ENCODE results near the gene DHRS1. TPM values are rescaled to one million over a fixed set of nuclear protein-coding genes. Genes with fewer than 3 reads are reported as not detected.

The DHRS1 gene
- 12.9 and 29.0 TPM in 2 replicates for total RNA-seq

DNA sequence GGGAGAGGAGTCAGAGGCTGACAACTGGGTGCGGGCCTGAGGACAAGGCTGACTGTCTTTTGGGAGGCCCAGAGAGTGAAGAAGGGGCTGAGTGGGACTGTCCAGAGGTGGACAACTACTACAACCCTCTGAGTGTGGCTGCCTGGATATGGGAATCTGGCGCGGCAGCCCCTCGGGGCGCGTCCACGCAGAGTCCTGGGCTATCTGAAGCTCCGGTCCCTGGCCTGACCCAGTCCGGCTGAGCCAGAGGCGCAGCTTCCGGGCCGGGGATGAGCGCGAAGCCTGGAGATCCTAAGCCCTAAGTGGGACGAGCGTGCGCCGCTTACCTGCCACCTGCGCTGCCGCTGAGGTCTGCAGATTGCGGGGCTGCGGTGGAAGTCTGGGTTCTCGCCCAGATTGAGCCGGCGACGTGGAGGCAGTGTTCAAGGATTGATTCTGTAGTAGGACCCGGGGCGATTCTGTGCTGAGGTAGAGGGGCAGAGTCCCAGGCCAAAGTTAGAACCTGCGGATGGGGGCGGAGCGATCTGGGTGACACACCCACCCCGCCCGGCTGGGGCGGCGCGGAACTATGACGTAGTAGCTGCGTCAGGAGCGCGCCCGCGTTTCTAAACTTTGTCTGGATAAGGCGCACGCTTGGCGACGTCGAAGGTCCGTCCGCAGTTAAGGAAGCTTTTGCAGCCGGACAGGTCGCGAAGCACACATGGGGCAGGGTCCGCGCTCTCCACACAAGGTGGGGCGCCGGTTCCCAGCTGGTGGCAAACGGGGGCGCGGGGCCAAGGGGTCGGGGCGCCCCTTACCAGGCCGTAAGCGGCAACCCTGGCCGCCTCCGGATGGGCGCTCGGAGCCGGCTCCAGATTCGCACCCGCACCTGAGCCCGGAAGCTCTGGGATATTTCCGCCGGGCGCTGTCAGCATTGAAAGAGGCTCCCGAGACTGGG, at the start of gene DHRS1, which contains the start of gene NOP9:
Gene DHRS1, minus strand, starts transcription at position 526 of the 937 bp plus-strand sequence. CDS start 674 bp downstream, outside the sequence.
Gene NOP9, plus strand, starts transcription at position 596 of the 937 bp plus-strand sequence. Its CDS starts 105 bp downstream, at position 701.

DNA sequence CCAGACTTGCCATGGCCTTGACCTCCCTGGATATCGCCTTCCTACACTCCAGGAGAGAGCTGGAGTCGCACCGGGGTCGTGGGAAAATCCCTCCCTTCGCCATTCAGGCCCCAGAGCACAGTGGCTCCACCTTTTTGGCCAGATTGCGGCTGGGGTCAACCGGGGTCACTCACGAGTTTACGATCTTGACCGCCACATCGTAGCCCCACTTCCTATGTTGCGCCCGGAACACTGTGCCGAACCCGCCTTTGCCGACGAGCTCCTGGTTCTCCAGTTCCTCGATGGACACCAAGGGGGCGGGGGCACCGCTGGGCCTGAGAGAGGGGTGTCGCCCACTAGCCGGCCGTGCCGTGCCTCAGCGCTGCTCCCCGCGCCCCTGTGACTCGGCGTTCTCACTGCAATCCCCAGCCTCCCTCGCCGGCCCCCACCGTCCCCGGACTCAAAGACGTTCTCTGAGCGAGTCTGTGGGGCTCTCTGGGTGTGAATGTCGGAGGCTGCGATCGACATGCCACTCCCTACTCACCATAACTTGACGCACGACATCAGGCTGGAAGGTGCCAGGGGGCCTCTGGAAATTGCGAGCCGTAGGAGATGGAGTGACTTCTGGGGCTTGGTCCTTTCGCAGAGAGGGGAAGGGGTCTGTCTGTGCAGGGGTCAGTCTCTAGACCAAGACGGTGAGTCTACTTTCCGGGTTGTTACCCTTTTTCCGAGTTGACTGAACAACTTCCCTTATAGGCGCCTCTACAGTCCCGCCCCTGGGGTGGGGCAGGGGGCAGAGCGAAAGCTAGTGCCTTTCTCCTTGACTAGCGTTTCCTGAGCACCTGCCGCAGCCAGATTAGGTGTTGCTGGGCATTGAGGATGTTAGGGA, 39.9 kb upstream of the DHRS1 start, which contains the start of gene RIPK3:
Gene RIPK3, minus strand, starts transcription at position 708 of the 868 bp plus-strand sequence. Its CDS starts 165 bp downstream, at position 543.

DNA sequence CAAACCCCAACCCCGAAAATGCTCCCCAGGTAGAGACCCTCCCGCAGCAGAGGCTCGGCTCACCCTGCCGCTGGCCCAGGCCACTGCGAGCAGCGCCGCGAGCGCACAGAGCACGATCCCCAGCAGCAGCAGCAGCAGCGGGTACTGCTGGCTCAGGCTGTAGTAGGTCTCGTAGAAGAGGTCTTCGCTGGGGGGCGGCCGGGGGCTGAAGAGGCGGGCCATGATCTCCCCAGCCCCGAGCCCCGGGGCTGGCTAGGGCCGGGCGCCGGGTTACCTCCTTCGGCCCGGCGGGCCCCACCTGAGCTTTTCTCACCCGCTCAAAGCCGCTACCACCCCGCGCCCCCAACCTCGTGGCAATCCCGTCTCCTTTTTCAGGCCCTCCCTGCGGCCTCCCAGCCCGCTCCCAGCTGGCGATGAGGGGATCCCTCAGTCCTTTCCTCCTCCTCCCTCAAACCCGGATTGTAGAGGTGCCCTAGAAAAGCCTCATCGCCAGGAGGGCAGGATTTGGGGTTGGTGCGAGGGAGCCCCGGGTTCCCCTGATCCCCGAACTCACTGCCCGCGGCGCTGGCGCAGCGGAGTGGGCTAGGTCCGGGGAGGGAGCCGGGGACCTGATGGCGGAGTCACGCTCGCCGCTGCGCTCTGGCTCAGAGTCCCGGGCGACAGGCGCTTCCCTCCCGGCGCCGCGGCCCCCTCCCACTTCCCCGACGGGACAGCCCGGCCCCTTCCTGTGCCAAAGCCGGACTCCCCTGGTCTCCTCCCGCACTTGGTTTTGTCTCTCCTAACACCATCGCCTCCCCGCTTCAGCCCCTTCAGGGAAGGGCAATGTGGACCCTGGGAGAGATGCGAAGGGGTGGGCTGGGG, 35.1 kb upstream of the DHRS1 start, which contains the start of gene ADCY4:
Gene ADCY4, minus strand, starts transcription at position 641 of the 861 bp plus-strand sequence. Its CDS starts 419 bp downstream, at position 222.

GRCh38 chr14:24310646-24311604, 11.3 kb upstream of the DHRS1 start, which contains the start of gene LTB4R:
LTB4R (plus strand) TSS chr14:24311502; CDS start chr14:24315652, 4,150 bp downstream.

GRCh38 chr14:24309538-24310264, 10.1 kb upstream of the DHRS1 start, which contains the start of gene LTB4R2:
LTB4R2 (plus strand) TSS chr14:24310140; CDS start chr14:24310665, 525 bp downstream.

GRCh38 chr14:24307575-24308341, 8.2 kb upstream of the DHRS1 start, which contains the start of gene CIDEB:
CIDEB (minus strand) TSS chr14:24307977; CDS start chr14:24307858, 119 bp downstream.

DNA sequence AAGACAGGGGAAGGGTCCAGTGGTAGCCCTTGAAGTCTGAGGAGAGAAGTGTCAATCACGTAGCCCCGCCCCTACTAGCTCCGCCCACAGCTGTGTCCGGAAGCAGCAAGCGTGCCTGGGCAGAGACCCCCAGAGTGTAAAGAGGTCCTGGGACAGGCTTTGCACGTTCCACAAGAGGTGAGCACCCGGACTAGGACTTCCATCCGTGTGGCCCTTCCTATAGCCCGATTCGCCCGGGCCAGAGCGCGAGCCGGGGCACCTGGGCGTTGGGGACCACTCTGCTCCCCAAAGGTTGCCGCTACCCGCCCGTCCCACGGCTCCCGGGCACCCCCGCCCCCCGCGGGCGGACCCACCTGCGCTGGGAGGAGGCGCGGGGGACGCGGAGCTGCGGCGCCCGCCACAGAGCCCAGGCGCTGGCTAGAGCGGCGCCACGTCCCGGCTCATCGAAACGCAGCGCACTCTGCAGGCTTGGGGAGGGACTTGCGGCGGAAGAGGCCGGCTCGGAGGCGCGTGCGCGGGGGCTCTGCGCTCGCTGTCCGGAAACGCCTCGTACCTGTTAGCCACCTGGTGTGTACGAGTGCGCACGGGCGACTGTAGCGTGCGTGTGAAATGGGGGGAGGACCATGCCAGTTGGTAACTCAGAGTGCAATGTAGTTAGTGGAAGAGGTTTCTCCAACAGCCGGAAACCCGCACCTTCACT, 28.3 kb downstream of the DHRS1 start, which contains the start of gene RABGGTA:
Gene RABGGTA, minus strand, starts transcription at position 464 of the 700 bp plus-strand sequence. CDS start 482 bp downstream, outside the sequence.

GRCh38 chr14:24262821-24263733, 36.5 kb downstream of the DHRS1 start, which contains the start of gene TGM1:
TGM1 (minus strand) TSS chr14:24263177; CDS start chr14:24262352, 825 bp downstream.

Other genes with a start within 250 kb of the DHRS1 start
- gene CARMIL3, start 247.8 kb downstream of the DHRS1 start, total RNA-seq: 0.17 TPM in 1 of 2 replicates, not detected in the other
- not detected in 2 replicates for gene CPNE6, start 228.2 kb downstream of the DHRS1 start, total RNA-seq
- 26.8 and 35.3 TPM in 2 replicates for gene PCK2, start 205.5 kb downstream of the DHRS1 start, total RNA-seq
- 50.9 and 56.8 TPM in 2 replicates for gene DCAF11, start 185.0 kb downstream of the DHRS1 start, total RNA-seq
- 0.65 and 0.96 TPM in 2 replicates for gene NRL, start 184.8 kb downstream of the DHRS1 start, total RNA-seq
- 0.20 TPM in 2 replicates for gene FITM1, start 169.1 kb downstream of the DHRS1 start, total RNA-seq
- 87.2 and 96.2 TPM in 2 replicates for gene PSME1, start 163.6 kb downstream of the DHRS1 start, total RNA-seq
- gene EMC9, start 158.2 kb downstream of the DHRS1 start, total RNA-seq: 11.4 and 14.0 TPM in 2 replicates
- gene PSME2, start 153.2 kb downstream of the DHRS1 start, total RNA-seq: 58.8 and 64.5 TPM in 2 replicates
- gene RNF31, start 152.3 kb downstream of the DHRS1 start, total RNA-seq: 26.7 and 35.1 TPM in 2 replicates
- gene IRF9, start 138.5 kb downstream of the DHRS1 start, total RNA-seq: 54.0 and 57.1 TPM in 2 replicates
- 0.65 and 1.2 TPM in 2 replicates for gene REC8, start 127.7 kb downstream of the DHRS1 start, total RNA-seq
- gene IPO4, start 111.0 kb downstream of the DHRS1 start, total RNA-seq: 42.3 and 84.2 TPM in 2 replicates
- 102 and 113 TPM in 2 replicates for gene TM9SF1, start 104.3 kb downstream of the DHRS1 start, total RNA-seq
- 0.07 and 0.53 TPM in 2 replicates for gene TSSK4, start 94.1 kb downstream of the DHRS1 start, total RNA-seq
- gene CHMP4A, start 86.3 kb downstream of the DHRS1 start, total RNA-seq: 21.8 and 24.1 TPM in 2 replicates
- 14.8 and 15.4 TPM in 2 replicates for gene MDP1, start 83.7 kb downstream of the DHRS1 start, total RNA-seq
- 122 and 125 TPM in 2 replicates for gene NEDD8, start 67.4 kb downstream of the DHRS1 start, total RNA-seq
- 88.9 and 107 TPM in 2 replicates for gene GMPR2, start 66.9 kb downstream of the DHRS1 start, total RNA-seq
- gene TINF2, start 57.2 kb downstream of the DHRS1 start, total RNA-seq: 55.0 and 55.8 TPM in 2 replicates
- 0.65 and 1.5 TPM in 2 replicates for gene TGM1, start 36.6 kb downstream of the DHRS1 start, total RNA-seq
- gene RABGGTA, start 28.2 kb downstream of the DHRS1 start, total RNA-seq: 22.6 and 33.2 TPM in 2 replicates
- 21.2 and 28.0 TPM in 2 replicates for gene NOP9, start 70 bp upstream of the DHRS1 start, total RNA-seq
- 1.6 and 2.3 TPM in 2 replicates for gene CIDEB, start 8.2 kb upstream of the DHRS1 start, total RNA-seq
- gene LTB4R2, start 10.4 kb upstream of the DHRS1 start, total RNA-seq: 3.0 and 4.8 TPM in 2 replicates
- gene LTB4R, start 11.7 kb upstream of the DHRS1 start, total RNA-seq: 1.9 and 2.7 TPM in 2 replicates
- gene ADCY4, start 35.3 kb upstream of the DHRS1 start, total RNA-seq: 3.3 and 4.9 TPM in 2 replicates
- gene RIPK3, start 40.2 kb upstream of the DHRS1 start, total RNA-seq: 0.26 TPM in 1 of 2 replicates, not detected in the other
- 56.5 and 76.4 TPM in 2 replicates for gene NFATC4, start 68.4 kb upstream of the DHRS1 start, total RNA-seq
- gene NYNRIN, start 99.2 kb upstream of the DHRS1 start, total RNA-seq: 6.9 and 16.7 TPM in 2 replicates
- 3.5 and 4.2 TPM in 2 replicates for gene CBLN3, start 129.9 kb upstream of the DHRS1 start, total RNA-seq
- gene KHNYN, start 130.2 kb upstream of the DHRS1 start, total RNA-seq: 66.7 and 68.0 TPM in 2 replicates
- gene SDR39U1, start 143.0 kb upstream of the DHRS1 start, total RNA-seq: 10.2 and 11.8 TPM in 2 replicates
- not detected in 2 replicates for gene CMA1, start 208.5 kb upstream of the DHRS1 start, total RNA-seq